GM12873 (cell line): ENCODE results near the gene PTGDS.

ENCODE experiments used
- TF ChIP-seq, protein P1 (sequence below): IDR thresholded peaks from 2 replicates; pipeline ENCODE4 v1.5.1; 2012; ENCODE audit warnings: low read depth, mild to moderate bottlenecking, moderate library complexity, low read length, control low read depth; ENCODE audit not compliant: insufficient read depth; ENCODE audit errors: missing control alignments

Gene PTGDS

DNA sequence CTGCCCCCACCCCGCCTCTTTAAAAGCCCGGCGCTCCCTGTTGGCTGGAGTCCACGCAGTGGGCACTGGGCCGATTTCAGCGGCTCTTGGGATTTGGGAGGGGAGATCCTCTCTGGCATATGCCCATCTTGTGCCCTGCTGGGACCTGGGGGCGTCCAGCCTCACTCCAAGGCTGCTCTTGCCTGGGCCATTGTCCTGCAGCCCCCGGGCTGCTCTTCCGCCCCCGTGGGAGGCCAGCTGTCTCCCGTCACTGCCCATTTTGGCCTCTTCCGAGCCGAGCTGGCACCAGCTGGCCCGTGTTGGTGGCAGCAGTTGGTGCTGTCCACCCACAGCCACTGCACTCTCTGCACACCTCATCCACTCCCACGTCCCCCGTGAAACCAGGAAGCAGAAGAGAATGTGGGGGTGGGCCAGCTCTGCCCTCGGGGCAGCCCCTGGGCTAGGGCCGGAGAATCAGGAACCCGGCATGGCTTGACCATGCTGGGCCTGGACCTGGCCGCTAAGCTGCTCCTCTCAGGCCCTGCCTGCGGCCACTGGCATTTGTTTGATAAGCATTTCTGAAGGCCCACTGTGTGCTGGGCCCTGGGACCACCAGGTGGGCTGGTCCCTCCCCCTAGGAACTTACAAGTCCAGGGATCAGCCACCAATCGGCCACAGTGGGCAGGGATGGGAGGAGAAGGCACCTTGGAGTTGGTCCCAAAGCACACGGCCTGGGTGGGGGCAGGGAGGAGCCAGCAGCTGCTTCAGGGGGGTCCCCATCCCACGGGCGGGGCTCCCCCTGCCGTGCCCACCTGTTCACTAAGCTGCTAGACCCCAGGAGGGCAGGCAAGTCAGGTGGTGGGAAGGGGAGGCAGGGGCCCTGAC is 30.0 kb upstream of the PTGDS start:
- TF ChIP-seq, protein P1, sequence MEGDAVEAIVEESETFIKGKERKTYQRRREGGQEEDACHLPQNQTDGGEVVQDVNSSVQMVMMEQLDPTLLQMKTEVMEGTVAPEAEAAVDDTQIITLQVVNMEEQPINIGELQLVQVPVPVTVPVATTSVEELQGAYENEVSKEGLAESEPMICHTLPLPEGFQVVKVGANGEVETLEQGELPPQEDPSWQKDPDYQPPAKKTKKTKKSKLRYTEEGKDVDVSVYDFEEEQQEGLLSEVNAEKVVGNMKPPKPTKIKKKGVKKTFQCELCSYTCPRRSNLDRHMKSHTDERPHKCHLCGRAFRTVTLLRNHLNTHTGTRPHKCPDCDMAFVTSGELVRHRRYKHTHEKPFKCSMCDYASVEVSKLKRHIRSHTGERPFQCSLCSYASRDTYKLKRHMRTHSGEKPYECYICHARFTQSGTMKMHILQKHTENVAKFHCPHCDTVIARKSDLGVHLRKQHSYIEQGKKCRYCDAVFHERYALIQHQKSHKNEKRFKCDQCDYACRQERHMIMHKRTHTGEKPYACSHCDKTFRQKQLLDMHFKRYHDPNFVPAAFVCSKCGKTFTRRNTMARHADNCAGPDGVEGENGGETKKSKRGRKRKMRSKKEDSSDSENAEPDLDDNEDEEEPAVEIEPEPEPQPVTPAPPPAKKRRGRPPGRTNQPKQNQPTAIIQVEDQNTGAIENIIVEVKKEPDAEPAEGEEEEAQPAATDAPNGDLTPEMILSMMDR: no peak

DNA sequence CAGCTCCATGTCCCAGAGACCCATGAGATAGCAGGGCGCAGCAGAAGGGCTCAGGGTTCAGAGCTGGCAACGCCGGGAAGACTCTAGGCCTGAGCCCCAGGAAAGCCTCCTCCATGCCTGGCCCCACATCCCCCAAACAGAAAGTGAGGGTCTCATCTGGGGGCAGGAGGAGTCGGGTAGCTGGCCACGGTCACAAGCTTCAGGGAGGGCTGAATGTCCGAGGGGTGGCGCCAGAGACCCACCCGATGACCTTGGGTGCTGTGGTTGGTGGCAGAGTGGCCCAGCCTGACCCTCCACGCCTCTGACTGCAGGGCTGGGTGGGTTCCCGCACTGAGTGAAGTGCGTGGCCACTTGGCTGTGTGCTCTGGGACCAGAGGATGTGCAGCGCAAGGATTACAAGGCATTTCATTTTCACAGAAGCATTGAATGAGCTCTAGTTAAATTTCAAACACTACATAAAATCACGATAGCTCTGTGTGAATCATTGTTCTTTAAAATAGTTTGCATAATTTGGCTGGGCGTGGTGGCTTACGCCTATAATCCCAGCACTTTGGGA is 29.3 kb upstream of the PTGDS start:
- TF ChIP-seq, protein P1: peak; percentile 68

DNA sequence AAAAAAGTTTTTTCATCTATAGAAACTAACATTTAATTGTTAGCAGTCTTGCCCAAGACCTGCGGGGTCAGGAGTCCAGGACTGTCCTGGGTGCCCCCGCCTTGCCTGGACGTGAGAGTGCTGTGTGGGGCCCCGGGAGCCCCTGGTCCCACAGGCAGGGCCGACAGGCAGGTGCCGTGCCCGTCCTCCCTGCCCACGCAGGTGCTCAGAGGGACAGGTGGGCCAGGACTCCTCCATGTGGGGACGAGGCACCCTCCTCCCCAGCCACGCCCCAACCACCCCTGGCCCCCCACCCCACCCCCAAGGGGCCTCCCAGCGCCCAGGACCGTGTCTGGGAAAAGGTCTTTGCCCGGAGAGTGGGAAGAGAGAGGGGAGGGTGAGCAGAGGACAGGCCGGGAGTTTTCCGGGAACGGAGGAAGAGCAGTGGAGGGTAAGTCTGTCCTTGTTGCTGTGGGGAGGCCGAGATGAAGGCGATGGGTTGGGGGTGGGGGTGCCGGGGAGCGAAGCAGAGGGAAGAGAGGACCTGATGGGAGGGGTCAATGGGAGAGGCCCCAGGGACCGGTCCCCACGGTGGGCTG is 28.0 kb upstream of the PTGDS start:
- TF ChIP-seq, protein P1: no peak

DNA sequence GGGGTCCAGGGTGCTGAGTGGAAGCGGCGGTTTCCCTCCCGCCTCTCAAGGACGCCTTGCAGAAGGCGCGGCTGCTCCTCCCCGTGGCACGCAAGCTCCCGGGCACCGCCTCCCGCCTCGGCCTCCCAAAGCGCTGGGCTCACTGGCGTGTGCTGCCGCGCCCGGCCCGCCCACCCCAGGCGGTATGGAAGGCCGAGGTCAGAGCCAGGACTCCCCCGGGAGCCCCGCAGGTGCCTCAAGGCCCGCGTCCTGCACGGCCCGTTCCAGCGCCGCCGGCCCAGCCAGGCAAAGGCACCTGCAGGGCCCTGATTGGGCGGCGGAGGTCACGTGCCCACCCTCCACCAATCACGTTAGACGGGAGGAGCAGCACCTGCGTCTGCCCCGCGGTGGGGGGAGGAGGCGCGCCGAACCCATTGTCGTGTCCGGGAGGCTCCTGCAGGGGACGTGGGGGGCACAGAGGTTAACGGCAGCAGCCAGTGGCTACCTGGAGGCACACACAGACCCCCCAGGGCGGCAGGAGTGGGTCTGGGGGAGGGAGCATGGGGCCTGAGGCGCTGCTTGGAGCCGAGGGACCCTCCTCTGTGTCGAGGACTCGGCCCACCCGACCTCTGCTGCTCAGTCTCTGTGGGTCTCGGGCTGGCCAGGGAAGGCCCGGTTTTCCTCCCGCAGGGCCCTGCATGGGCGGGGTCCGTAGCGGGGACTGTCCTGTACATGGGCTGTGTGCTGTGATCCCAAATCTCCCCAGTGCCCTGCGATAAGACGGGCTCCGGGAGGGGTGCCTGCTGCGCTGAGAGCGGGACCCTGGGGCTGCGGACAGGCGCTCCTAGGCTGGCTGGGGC is 27.3 kb upstream of the PTGDS start:
- TF ChIP-seq, protein P1: peak; percentile 41

DNA sequence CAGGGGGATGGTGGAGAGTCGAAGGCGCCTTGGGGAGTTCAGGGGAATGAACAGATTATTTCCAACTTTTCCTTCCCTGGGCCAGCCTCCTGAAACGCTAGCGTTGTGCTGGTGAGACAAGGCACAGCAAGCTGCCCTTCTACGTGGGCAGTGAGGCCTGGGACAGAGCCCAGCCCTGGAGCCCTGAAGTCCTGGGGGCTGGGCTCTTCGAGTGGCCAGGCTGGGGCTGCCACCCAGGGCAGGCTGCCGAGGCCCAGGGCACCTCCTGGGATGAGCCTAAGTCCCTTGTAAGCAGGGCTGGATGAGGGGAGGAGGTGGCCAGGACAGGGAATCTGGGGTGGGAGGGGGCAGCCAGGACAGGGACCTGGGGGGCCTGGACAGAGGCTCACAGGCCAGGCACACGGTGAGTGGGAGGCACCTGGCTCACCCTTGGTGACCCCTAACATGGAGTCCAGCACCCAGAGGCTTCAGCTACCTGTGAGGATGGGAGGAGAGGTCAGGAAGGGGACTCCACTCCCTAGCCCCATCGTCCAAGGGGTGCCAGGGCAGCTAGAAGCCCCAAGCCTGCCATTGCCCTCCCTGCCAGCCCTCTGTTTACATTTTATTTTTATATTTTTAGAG is 26.5 kb upstream of the PTGDS start:
- TF ChIP-seq, protein P1: no peak

DNA sequence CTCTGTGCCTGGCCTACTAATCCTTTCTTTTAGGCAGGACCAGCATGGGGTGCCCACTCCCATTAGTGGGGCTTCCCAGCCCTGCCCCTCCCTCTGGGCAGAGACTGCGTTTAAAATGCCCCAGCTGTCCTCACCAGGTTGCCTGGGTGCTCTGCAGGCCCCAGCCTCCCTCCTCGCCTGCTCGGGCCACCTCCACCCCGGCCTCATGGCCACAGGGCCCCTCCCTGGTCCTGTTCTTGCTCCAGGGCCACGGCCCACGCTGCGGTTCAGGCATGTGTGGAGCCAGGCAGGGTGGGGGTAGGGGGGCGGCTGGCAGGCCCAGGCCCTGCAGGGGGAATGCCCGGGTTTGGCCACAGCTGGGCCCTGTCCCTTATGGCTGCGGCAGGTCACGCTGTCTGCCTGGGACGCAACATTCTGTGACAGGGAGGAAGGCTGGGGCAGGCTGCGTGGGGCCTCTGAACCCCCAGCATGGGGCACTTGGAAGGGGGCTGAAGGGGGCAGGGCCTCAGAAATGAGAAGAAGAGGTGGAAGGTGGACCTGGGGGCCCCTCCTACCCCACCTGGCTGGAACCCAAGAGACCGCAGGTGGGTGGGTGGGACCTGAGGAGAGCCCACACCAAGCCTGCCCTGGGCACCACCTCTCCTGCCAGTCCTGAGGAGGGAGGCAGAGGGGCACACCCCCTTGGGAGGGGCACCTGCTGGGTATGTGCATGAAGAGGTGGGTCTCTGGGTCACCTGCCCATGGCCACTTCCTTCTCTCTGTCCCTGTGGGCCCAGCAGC is 25.6 kb upstream of the PTGDS start, which contains the start of gene LCN12:
TSS of gene LCN12 (plus strand) at position 733 of the 780 bp plus-strand sequence. CDS start 55 bp downstream, outside the sequence.
- TF ChIP-seq, protein P1: no peak
